Spleen (tissue), 7 donors: ENCODE measurements around the gene ZSCAN22.

Source experiments
- CTCF ChIP-seq, 11 experiments: fragments of 200-600 bp in 7 of 11; fragments of 450-650 bp in 4 of 11; sonication (generic) in 4 of 11; IDR thresholded peaks in 8 of 11; conservative IDR thresholded peaks in 3 of 11; 1 replicate in 7 of 11; 2 replicates in 4 of 11; pipeline versions ENCODE4 v1.4.0 to v1.8.0; 2016 to 2021; ENCODE audit warnings: antibody characterized with exemption in 11 of 11, inconsistent platforms in 4 of 11, mild to moderate bottlenecking in 1 of 11
- POLR2A ChIP-seq, 3 donors: fragments of 450-650 bp; IDR thresholded peaks; one replicate each; pipeline ENCODE4 v1.5.1; 2017; ENCODE audit warnings: antibody characterized with exemption in 3 of 3, mild to moderate bottlenecking in 1 of 3
- POLR2AphosphoS5 ChIP-seq, 3 donors: sonication (generic); formaldehyde crosslinking; IDR thresholded peaks; one replicate each; pipeline ENCODE4 v1.5.1; 2017; ENCODE audit warnings: antibody characterized with exemption in 3 of 3
- donor health status: DM: no; HTN: no; CAD: no; lungs with moderate emphysema.
- donor health status: DM: no; HTN: no; CAD: no.
- donor health status: DM: no; HTN: no; CAD: no.

GRCh38 chr19:58352760-58353671, 26.2 kb downstream of the ZSCAN22 start, which contains the start of gene A1BG:
- TF ChIP-seq POLR2A (IDR thresholded peaks at IDR 0.05) (no peak), POLR2AphosphoS5 (IDR thresholded peaks at IDR 0.05) (no peak), CTCF (IDR thresholded peaks at IDR 0.05 in 8 of 11, conservative IDR thresholded peaks at IDR 0.05 in 3 of 11) (no peak)
